GM12878 (cell line): ENCODE results near the gene LCN9.

Experiments used
- EZH2 ChIP-seq: IDR thresholded peaks from 2 replicates; pipeline ENCODE4 v1.6.1; 2012; ENCODE audit warnings: low read depth, mild to moderate bottlenecking, control low read depth, inconsistent platforms, low read length, borderline replicate concordance; ENCODE audit not compliant: control insufficient read depth
- GABPA ChIP-seq: IDR thresholded peaks from 2 replicates; pipeline ENCODE4 v1.6.1; 2014; ENCODE audit warnings: antibody characterized with exemption, low read depth, mild to moderate bottlenecking, inconsistent platforms
- PAX8 ChIP-seq: fragments of 450-650 bp; IDR thresholded peaks from 2 replicates; pipeline ENCODE4 v1.6.1; 2017; ENCODE audit warnings: mild to moderate bottlenecking, moderate library complexity
- POLR2A ChIP-seq: IDR thresholded peaks from 2 replicates; pipeline ENCODE4 v1.6.1; 2011; ENCODE audit warnings: low read depth, mild to moderate bottlenecking, low read length
- TCF12 ChIP-seq: IDR thresholded peaks from 2 replicates; pipeline ENCODE4 v1.6.1; 2011; ENCODE audit warnings: low read depth, mild to moderate bottlenecking, low read length
- TF ChIP-seq, protein P1 (sequence below): fragments of 450-650 bp; formaldehyde crosslinking; IDR thresholded peaks from 2 replicates; pipeline ENCODE4 v1.4.0; 2022; ENCODE audit warnings: mild to moderate bottlenecking, moderate library complexity
- TF ChIP-seq, protein P2 (sequence below), 3 experiments: IDR thresholded peaks in 2 of 3; conservative IDR thresholded peaks in 1 of 3; 2 replicates each; pipeline ENCODE4 v1.5.1; 2011; ENCODE audit warnings: low read depth in 3 of 3, low read length in 3 of 3, mild to moderate bottlenecking in 3 of 3, control low read depth in 2 of 3, moderate library complexity in 2 of 3, inconsistent platforms in 1 of 3, mixed read lengths in 1 of 3; ENCODE audit not compliant: control insufficient read depth in 2 of 3, insufficient read depth in 1 of 3; ENCODE audit errors: extremely low read depth in 1 of 3
- TF ChIP-seq, protein P3 (sequence below): IDR thresholded peaks from 2 replicates; pipeline ENCODE4 v1.6.1; 2012; ENCODE audit warnings: mild to moderate bottlenecking, low read depth, low read length

DNA sequence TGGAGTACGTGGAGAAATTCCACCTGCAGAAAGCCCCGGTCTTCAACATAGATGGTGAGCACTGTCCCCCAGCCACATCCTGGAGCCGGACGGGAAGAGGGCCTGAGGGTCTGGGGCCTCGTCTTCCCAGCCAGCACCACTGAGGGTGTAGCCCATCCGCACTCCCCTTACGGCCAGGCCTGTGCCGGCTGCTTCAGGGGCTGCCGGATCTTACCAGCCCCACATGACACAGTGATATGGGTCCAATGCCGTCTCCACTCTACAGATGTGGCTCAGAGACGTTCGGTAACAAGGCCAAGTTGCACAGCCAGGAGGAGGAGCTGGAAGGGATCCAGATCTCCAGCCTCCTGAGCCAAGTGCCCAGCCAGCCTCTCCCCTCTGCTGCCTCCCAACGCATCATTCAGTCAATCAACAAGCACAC lies 45.1 kb upstream of the LCN9 start:
- no peak for TF ChIP-seq EZH2
- no peak for TF ChIP-seq PAX8
- TF ChIP-seq, protein P1, sequence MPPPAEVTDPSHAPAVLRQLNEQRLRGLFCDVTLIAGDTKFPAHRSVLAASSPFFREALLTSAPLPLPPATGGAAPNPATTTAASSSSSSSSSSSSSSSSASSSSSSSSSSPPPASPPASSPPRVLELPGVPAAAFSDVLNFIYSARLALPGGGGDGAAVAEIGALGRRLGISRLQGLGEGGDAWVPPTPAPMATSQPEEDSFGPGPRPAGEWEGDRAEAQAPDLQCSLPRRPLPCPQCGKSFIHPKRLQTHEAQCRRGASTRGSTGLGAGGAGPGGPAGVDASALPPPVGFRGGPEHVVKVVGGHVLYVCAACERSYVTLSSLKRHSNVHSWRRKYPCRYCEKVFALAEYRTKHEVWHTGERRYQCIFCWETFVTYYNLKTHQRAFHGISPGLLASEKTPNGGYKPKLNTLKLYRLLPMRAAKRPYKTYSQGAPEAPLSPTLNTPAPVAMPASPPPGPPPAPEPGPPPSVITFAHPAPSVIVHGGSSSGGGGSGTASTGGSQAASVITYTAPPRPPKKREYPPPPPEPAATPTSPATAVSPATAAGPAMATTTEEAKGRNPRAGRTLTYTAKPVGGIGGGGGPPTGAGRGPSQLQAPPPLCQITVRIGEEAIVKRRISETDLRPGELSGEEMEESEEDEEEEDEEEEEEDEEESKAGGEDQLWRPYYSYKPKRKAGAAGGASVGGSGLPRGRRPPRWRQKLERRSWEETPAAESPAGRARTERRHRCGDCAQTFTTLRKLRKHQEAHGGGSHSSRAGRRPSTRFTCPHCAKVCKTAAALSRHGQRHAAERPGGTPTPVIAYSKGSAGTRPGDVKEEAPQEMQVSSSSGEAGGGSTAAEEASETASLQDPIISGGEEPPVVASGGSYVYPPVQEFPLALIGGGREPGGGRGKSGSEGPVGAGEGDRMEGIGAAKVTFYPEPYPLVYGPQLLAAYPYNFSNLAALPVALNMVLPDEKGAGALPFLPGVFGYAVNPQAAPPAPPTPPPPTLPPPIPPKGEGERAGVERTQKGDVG = no peak
- no peak for TF ChIP-seq GABPA
- no peak for TF ChIP-seq POLR2A
- TF ChIP-seq, protein P2, sequence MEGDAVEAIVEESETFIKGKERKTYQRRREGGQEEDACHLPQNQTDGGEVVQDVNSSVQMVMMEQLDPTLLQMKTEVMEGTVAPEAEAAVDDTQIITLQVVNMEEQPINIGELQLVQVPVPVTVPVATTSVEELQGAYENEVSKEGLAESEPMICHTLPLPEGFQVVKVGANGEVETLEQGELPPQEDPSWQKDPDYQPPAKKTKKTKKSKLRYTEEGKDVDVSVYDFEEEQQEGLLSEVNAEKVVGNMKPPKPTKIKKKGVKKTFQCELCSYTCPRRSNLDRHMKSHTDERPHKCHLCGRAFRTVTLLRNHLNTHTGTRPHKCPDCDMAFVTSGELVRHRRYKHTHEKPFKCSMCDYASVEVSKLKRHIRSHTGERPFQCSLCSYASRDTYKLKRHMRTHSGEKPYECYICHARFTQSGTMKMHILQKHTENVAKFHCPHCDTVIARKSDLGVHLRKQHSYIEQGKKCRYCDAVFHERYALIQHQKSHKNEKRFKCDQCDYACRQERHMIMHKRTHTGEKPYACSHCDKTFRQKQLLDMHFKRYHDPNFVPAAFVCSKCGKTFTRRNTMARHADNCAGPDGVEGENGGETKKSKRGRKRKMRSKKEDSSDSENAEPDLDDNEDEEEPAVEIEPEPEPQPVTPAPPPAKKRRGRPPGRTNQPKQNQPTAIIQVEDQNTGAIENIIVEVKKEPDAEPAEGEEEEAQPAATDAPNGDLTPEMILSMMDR (IDR thresholded peaks at IDR 0.05 in 2 of 3, conservative IDR thresholded peaks at IDR 0.05 in 1 of 3; ENCODE audit: control insufficient read depth in 2 of 3, extremely low read depth in 1 of 3, insufficient read depth in 1 of 3, low read depth in 3 of 3, low read length in 3 of 3) = no peak
- TF ChIP-seq, protein P3, sequence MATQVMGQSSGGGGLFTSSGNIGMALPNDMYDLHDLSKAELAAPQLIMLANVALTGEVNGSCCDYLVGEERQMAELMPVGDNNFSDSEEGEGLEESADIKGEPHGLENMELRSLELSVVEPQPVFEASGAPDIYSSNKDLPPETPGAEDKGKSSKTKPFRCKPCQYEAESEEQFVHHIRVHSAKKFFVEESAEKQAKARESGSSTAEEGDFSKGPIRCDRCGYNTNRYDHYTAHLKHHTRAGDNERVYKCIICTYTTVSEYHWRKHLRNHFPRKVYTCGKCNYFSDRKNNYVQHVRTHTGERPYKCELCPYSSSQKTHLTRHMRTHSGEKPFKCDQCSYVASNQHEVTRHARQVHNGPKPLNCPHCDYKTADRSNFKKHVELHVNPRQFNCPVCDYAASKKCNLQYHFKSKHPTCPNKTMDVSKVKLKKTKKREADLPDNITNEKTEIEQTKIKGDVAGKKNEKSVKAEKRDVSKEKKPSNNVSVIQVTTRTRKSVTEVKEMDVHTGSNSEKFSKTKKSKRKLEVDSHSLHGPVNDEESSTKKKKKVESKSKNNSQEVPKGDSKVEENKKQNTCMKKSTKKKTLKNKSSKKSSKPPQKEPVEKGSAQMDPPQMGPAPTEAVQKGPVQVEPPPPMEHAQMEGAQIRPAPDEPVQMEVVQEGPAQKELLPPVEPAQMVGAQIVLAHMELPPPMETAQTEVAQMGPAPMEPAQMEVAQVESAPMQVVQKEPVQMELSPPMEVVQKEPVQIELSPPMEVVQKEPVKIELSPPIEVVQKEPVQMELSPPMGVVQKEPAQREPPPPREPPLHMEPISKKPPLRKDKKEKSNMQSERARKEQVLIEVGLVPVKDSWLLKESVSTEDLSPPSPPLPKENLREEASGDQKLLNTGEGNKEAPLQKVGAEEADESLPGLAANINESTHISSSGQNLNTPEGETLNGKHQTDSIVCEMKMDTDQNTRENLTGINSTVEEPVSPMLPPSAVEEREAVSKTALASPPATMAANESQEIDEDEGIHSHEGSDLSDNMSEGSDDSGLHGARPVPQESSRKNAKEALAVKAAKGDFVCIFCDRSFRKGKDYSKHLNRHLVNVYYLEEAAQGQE = no peak
- TF ChIP-seq TCF12 = no peak
